ENCODE results near the gene CELSR1.

- no peak for TF ChIP-seq CTCF (IDR thresholded peaks at IDR 0.05)
- TF ChIP-seq EZH2 (IDR thresholded peaks at IDR 0.05; ENCODE audit: borderline replicate concordance, insufficient read depth, low read depth, low read length, poor library complexity, severe bottlenecking), result no peak
Measured at GRCh38 chr22:46534901-46535630, 2.4 kb downstream of the CELSR1 start.
